WTC11 (cell line): ENCODE measurements around the gene SMCO1. TPM values are rescaled to one million over a fixed set of nuclear protein-coding genes. Genes with fewer than 3 reads are reported as not detected.
A peak's percentile ranks its signal among the peaks of the same experiment; 100 is the strongest.

Experiments used
- ATAC-seq: fragments of 200-7000 bp; cut with Tn5 transposase; 2 replicates; pipeline ENCODE4 v1.10.0; 2021; ENCODE audit warnings: mild to moderate bottlenecking, moderate library complexity
- CTCF ChIA-PET: fragments of 300-600 bp; sonication (Branson Sonifier 250); formaldehyde crosslinking; loops from one replicate; lab custom pipeline; 2021; ENCODE audit warnings: antibody characterized with exemption; lab: Charles Lee
- POLR2A ChIA-PET: fragments of 350-600 bp; sonication (Branson Sonifier 250); formaldehyde crosslinking; loops from one replicate; lab custom pipeline; 2021; ENCODE audit warnings: antibody characterized with exemption; lab: Charles Lee
- DNase-seq: peaks from one replicate; pipeline ENCODE4 v3.0.0; 2021; ENCODE audit warnings: low spot score
- H3K27ac Mint-ChIP-seq: 2 replicates; pipeline ENCODE4 v1.8.0; 2021; ENCODE audit warnings: mixed read lengths
- H3K27me3 Mint-ChIP-seq: 2 replicates; pipeline ENCODE4 v1.8.0; 2021; ENCODE audit warnings: low read depth, mild to moderate bottlenecking, moderate library complexity, mixed read lengths
- H3K36me3 Mint-ChIP-seq: 2 replicates; pipeline ENCODE4 v1.8.0; 2021; ENCODE audit warnings: mixed read lengths
- H3K4me1 Mint-ChIP-seq: 2 replicates; pipeline ENCODE4 v1.8.0; 2022; ENCODE audit warnings: mixed read lengths
- H3K4me3 Mint-ChIP-seq: 2 replicates; pipeline ENCODE4 v1.8.0; 2021; ENCODE audit warnings: mild to moderate bottlenecking, moderate library complexity, mixed read lengths
- H3K9me3 Mint-ChIP-seq: 2 replicates; pipeline ENCODE4 v1.8.0; 2021; ENCODE audit warnings: mixed read lengths
- KAT7 ChIP-seq: sonication (generic); formaldehyde crosslinking; IDR thresholded peaks from 2 replicates; pipeline ENCODE4 v1.8.1; 2023; ENCODE audit warnings: missing genetic modification reagents, mild to moderate bottlenecking, borderline replicate concordance
- TEAD4 ChIP-seq: sonication (generic); formaldehyde crosslinking; IDR thresholded peaks from 2 replicates; pipeline ENCODE4 v1.8.0; 2022; ENCODE audit warnings: mild to moderate bottlenecking, missing genetic modification reagents
- ZNF232 ChIP-seq: sonication (generic); formaldehyde crosslinking; IDR thresholded peaks from 2 replicates; pipeline ENCODE4 v1.8.0; 2022; ENCODE audit warnings: mild to moderate bottlenecking, missing genetic modification reagents
- ZNF317 ChIP-seq: sonication (generic); formaldehyde crosslinking; IDR thresholded peaks from 2 replicates; pipeline ENCODE4 v1.8.1; 2023; ENCODE audit warnings: low read depth, mild to moderate bottlenecking, moderate library complexity, missing genetic modification reagents, borderline replicate concordance
- total RNA-seq: library from RNA; stranded (reverse); gene quantifications from 3 replicates; pipeline ENCODE4 v1.2.3, GENCODE V29; 2021
- TF ChIP-seq, protein P1 (sequence below): fragments of 250-450 bp; sonication (Bioruptor Pico); IDR thresholded peaks from 2 replicates; pipeline ENCODE4 v1.9.0; 2021; ENCODE audit warnings: mild to moderate bottlenecking, borderline replicate concordance
- TF ChIP-seq, protein P2 (sequence below): sonication (generic); formaldehyde crosslinking; IDR thresholded peaks from 2 replicates; pipeline ENCODE4 v1.8.1; 2023; ENCODE audit warnings: mild to moderate bottlenecking, missing genetic modification reagents
- TF ChIP-seq, protein P3 (sequence below): sonication (generic); formaldehyde crosslinking; IDR thresholded peaks from 2 replicates; pipeline ENCODE4 v1.8.1; 2022; ENCODE audit warnings: low read depth, missing genetic modification reagents, borderline replicate concordance
- TF ChIP-seq, protein P4 (sequence below): sonication (generic); formaldehyde crosslinking; IDR thresholded peaks from 2 replicates; pipeline ENCODE4 v1.8.0; 2023; ENCODE audit warnings: missing genetic modification reagents
- TF ChIP-seq, protein P5 (sequence below): sonication (generic); formaldehyde crosslinking; IDR thresholded peaks from 2 replicates; pipeline ENCODE4 v1.8.1; 2022; ENCODE audit warnings: mild to moderate bottlenecking, moderate library complexity, missing genetic modification reagents
- TF ChIP-seq, protein P6 (sequence below): fragments of 200-600 bp; IDR thresholded peaks from 2 replicates; pipeline ENCODE4 v1.8.0; 2022; ENCODE audit warnings: antibody characterized with exemption
- TF ChIP-seq, protein P7 (sequence below): sonication (generic); formaldehyde crosslinking; IDR thresholded peaks from 2 replicates; pipeline ENCODE4 v1.8.1; 2023; ENCODE audit warnings: mild to moderate bottlenecking, missing genetic modification reagents, moderate library complexity

The SMCO1 gene
- total RNA-seq, 1 experiment from 2014 or later = not detected

DNA sequence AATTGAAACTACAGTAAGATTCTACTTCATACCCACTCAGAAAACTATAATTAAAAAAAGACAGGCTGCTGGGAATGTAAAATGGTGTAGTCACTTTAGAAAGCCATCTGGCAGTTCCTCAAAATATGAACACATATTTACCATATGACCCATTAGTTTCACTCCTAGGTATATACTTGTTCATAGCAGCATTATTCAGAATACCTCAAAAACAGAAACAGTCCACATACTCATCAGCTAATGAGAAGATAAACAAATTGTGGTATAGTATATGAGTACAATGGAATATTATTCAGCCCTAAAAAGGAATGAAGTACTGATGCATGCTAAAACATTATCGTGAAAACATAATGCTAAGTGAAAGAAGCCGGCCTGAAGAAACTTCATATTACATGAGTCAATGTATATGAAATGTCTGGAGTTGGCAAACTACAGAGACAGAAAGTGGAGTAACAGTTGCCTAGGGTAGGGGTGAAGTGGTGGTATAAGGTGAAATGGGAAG lies 29.4 kb upstream of the SMCO1 start (continued):
- TF ChIP-seq, protein P1, sequence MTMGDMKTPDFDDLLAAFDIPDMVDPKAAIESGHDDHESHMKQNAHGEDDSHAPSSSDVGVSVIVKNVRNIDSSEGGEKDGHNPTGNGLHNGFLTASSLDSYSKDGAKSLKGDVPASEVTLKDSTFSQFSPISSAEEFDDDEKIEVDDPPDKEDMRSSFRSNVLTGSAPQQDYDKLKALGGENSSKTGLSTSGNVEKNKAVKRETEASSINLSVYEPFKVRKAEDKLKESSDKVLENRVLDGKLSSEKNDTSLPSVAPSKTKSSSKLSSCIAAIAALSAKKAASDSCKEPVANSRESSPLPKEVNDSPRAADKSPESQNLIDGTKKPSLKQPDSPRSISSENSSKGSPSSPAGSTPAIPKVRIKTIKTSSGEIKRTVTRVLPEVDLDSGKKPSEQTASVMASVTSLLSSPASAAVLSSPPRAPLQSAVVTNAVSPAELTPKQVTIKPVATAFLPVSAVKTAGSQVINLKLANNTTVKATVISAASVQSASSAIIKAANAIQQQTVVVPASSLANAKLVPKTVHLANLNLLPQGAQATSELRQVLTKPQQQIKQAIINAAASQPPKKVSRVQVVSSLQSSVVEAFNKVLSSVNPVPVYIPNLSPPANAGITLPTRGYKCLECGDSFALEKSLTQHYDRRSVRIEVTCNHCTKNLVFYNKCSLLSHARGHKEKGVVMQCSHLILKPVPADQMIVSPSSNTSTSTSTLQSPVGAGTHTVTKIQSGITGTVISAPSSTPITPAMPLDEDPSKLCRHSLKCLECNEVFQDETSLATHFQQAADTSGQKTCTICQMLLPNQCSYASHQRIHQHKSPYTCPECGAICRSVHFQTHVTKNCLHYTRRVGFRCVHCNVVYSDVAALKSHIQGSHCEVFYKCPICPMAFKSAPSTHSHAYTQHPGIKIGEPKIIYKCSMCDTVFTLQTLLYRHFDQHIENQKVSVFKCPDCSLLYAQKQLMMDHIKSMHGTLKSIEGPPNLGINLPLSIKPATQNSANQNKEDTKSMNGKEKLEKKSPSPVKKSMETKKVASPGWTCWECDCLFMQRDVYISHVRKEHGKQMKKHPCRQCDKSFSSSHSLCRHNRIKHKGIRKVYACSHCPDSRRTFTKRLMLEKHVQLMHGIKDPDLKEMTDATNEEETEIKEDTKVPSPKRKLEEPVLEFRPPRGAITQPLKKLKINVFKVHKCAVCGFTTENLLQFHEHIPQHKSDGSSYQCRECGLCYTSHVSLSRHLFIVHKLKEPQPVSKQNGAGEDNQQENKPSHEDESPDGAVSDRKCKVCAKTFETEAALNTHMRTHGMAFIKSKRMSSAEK = no peak
- TF ChIP-seq ZNF232 (CRISPR knock-in tag) (no peak), TEAD4 (no peak), KAT7 (CRISPR knock-in tag) (no peak)
- TF ChIP-seq, protein P2, sequence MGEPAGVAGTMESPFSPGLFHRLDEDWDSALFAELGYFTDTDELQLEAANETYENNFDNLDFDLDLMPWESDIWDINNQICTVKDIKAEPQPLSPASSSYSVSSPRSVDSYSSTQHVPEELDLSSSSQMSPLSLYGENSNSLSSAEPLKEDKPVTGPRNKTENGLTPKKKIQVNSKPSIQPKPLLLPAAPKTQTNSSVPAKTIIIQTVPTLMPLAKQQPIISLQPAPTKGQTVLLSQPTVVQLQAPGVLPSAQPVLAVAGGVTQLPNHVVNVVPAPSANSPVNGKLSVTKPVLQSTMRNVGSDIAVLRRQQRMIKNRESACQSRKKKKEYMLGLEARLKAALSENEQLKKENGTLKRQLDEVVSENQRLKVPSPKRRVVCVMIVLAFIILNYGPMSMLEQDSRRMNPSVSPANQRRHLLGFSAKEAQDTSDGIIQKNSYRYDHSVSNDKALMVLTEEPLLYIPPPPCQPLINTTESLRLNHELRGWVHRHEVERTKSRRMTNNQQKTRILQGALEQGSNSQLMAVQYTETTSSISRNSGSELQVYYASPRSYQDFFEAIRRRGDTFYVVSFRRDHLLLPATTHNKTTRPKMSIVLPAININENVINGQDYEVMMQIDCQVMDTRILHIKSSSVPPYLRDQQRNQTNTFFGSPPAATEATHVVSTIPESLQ (CRISPR knock-in tag) = no peak

DNA sequence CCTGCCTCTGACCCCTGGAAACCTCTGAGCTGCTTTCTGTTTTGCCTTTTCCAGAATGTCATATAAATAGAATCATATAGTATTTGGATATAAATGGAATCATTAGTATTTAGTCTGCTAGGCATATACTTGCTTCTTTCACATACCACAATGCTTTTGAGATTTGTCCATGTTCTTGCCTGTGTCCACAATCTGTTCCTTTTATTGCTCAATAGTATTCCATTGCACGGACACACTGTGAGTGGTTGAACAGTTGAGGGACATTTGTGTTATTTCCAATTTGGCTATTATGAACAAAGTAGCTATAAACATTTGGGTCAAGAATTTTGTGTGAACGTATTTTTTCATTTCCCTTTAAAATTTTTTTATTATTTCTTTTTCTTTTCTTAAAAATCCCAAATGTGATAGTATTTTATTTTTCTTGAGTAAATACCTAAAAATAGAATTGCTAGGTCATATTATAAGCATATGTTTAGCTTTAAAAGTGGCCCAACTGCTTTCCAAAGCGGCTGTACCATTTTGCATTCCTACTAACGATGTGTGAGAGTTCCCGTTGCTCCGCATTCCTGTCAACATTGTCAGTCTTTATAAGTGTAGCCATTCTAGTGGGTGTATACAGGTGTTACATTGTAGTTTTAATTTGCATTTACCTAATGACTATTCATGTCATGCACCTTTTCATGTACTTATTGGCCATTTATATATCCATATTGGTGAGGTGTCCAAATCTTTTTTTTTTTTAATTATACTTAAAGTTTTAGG lies 26.7 kb upstream of the SMCO1 start:
- no peaks in the 10 kb centered on the region for H3K36me3 Mint-ChIP-seq
- DNase-seq (no peak), ATAC-seq (no peak)
- H3K27me3 Mint-ChIP-seq = no peaks in the 10 kb centered on the region; the same call in 1 of the 2 replicates
- TF ChIP-seq, protein P3, sequence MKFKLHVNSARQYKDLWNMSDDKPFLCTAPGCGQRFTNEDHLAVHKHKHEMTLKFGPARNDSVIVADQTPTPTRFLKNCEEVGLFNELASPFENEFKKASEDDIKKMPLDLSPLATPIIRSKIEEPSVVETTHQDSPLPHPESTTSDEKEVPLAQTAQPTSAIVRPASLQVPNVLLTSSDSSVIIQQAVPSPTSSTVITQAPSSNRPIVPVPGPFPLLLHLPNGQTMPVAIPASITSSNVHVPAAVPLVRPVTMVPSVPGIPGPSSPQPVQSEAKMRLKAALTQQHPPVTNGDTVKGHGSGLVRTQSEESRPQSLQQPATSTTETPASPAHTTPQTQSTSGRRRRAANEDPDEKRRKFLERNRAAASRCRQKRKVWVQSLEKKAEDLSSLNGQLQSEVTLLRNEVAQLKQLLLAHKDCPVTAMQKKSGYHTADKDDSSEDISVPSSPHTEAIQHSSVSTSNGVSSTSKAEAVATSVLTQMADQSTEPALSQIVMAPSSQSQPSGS (CRISPR knock-in tag) = no peak
- TF ChIP-seq, protein P4, sequence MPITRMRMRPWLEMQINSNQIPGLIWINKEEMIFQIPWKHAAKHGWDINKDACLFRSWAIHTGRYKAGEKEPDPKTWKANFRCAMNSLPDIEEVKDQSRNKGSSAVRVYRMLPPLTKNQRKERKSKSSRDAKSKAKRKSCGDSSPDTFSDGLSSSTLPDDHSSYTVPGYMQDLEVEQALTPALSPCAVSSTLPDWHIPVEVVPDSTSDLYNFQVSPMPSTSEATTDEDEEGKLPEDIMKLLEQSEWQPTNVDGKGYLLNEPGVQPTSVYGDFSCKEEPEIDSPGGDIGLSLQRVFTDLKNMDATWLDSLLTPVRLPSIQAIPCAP = no peak
- no peaks in the 10 kb centered on the region for H3K4me1 Mint-ChIP-seq
- H3K27ac Mint-ChIP-seq = no peak overlapping the region
- ChIA-PET CTCF (interaction anchor here (2.0 kb wide), 1 partner anchor 13 kb away, joined by 7 read pairs; no protein-coding TSS in a partner anchor), POLR2A (no interaction called here)
- H3K4me3 Mint-ChIP-seq = no peak overlapping the region
- peaks cover 9% of the 10 kb centered on the region for H3K9me3 Mint-ChIP-seq

DNA sequence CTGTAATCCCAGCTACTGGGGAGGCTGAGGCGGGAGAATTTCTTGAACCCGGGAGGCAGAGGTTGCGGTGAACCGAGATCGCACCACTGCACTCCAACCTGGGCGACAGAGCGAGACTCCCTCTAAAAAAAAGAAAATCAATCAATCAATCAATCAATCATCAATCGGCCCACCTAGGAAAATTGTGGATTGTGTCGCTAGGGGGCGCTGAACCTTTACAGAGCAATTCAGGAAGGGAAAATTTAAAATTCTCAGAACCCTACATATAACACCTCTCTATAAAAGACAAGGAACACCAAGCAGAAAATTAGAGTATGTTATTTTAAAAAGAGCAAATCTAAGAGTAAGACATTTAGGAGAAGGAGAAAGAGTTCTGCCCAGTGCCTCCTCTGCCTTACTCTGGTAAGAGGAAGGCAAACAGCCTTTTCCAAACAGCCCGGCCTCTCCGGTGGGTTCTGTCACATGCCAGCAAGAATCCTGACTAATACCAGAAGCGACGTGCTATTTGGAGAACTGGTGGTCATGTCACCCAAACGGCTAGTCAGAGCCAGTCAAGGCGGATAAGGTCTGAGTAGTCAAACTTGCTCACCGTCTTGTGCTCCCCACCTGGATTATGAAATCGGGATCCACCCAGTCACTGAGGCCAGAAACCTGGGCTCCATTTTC lies 22.3 kb upstream of the SMCO1 start:
- peak; percentile 68 for DNase-seq
- Mint-ChIP-seq H3K27me3 (peaks cover 5% of the 10 kb centered on the region), H3K27ac (no peak overlapping the region), H3K36me3 (peaks cover 3% of the 10 kb centered on the region; the same call in 1 of the 2 replicates), H3K9me3 (peaks cover 13% of the 10 kb centered on the region), H3K4me1 (peaks cover 13% of the 10 kb centered on the region), H3K4me3 (no peak overlapping the region)
- ChIA-PET CTCF (interaction anchor here (0.7 to 4.6 kb wide), 4 partner anchors 9 to 67 kb away, joined by 3 to 27 read pairs (median 7); no protein-coding TSS in a partner anchor), POLR2A (no interaction called here)
- peak; percentile 27; the same call in 1 of the 2 replicates for ATAC-seq
- TF ChIP-seq, protein P1 = no peak
- TF ChIP-seq, protein P5, sequence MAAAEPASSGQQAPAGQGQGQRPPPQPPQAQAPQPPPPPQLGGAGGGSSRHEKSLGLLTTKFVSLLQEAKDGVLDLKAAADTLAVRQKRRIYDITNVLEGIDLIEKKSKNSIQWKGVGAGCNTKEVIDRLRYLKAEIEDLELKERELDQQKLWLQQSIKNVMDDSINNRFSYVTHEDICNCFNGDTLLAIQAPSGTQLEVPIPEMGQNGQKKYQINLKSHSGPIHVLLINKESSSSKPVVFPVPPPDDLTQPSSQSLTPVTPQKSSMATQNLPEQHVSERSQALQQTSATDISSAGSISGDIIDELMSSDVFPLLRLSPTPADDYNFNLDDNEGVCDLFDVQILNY = no peak
- TF ChIP-seq, protein P6, sequence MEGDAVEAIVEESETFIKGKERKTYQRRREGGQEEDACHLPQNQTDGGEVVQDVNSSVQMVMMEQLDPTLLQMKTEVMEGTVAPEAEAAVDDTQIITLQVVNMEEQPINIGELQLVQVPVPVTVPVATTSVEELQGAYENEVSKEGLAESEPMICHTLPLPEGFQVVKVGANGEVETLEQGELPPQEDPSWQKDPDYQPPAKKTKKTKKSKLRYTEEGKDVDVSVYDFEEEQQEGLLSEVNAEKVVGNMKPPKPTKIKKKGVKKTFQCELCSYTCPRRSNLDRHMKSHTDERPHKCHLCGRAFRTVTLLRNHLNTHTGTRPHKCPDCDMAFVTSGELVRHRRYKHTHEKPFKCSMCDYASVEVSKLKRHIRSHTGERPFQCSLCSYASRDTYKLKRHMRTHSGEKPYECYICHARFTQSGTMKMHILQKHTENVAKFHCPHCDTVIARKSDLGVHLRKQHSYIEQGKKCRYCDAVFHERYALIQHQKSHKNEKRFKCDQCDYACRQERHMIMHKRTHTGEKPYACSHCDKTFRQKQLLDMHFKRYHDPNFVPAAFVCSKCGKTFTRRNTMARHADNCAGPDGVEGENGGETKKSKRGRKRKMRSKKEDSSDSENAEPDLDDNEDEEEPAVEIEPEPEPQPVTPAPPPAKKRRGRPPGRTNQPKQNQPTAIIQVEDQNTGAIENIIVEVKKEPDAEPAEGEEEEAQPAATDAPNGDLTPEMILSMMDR = peak; percentile 77
- TF ChIP-seq ZNF317 = no peak
- TF ChIP-seq, protein P7, sequence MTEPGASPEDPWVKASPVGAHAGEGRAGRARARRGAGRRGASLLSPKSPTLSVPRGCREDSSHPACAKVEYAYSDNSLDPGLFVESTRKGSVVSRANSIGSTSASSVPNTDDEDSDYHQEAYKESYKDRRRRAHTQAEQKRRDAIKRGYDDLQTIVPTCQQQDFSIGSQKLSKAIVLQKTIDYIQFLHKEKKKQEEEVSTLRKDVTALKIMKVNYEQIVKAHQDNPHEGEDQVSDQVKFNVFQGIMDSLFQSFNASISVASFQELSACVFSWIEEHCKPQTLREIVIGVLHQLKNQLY (CRISPR knock-in tag) = no peak
